HUDEP-2 (cell line): ENCODE data around the gene SOCS3.
"Not testable (repeated sequence)": the region's sequence is repeated elsewhere in the genome, so short reads cannot be mapped to it uniquely, and the experiment has no call there.

Source experiments
- DNase-seq, 76 experiments: peaks; one replicate each; lab custom pipeline; 2025; ENCODE audit not compliant: unreplicated experiment in 76 of 76; lab: John Stamatoyannopoulos, UW

The SOCS3 gene

DNA sequence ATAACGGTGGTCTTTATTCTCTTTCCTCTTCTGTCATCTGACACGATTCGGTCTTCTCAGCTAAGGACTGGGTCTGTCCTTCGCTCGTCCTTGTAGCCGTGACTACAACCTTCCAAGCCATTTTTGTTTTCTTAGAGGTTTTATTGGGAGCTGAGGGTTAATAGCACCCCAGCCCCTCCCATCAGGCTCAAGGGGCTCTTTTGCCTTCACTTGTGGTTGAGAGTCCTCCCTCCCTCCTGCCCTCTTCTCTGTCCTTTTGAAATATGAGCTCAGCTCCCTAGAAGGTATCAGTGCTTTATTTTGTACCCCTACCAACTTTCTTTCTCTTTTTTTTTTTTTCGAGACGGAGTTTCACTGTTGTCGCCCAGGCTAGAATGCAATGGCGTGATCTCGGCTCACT, 24.7 kb downstream of the SOCS3 start:
- no peak for DNase-seq

DNA sequence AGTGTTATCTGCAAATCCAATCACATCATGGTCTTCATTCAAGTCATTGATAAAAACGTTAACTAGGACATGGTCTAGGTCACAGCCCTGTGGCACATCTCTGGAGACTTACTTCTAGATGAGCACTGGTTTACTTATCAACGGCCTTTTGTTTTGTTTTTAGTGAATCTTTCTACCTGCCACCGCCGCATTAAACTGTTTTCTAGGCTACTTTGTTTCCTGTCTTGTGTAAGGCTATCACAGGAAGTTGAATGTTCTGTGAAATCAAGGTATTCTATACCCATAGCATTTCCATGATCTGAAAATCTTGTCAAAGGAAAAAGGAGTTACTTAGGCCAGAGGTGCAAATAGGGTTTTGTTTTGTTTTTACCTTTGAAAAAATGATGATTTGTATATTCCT, 26.9 kb downstream of the SOCS3 start:
- no peak for DNase-seq

GRCh38 chr17:78331355-78331754, 28.5 kb downstream of the SOCS3 start:
- DNase-seq: not testable (repeated sequence)

- no peak for DNase-seq
Measured at GRCh38 chr17:78330570-78331224, 29.2 kb downstream of the SOCS3 start.

- DNase-seq: no peak
Measured at GRCh38 chr17:78329263-78330059, 30.4 kb downstream of the SOCS3 start.

DNA sequence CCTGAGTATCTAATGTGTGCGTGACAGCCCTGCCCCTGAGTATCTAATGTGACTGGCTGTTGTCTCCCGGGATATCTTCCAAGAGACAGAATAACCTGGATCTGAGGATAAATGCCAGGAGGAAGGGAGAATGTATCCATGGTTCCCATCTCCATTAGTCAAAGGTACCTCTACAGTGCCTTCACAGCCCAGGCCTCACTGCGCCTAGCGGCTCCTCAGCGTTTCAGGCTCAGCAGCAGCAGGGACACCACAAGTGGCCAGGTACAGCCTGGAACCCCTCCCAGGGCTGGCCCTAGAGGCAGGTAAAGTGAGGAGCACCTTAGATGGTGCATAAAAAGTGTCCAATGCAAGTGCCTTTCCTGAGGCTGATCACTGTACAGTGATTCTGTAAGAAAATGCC, 32.0 kb downstream of the SOCS3 start:
- DNase-seq: no peak

DNA sequence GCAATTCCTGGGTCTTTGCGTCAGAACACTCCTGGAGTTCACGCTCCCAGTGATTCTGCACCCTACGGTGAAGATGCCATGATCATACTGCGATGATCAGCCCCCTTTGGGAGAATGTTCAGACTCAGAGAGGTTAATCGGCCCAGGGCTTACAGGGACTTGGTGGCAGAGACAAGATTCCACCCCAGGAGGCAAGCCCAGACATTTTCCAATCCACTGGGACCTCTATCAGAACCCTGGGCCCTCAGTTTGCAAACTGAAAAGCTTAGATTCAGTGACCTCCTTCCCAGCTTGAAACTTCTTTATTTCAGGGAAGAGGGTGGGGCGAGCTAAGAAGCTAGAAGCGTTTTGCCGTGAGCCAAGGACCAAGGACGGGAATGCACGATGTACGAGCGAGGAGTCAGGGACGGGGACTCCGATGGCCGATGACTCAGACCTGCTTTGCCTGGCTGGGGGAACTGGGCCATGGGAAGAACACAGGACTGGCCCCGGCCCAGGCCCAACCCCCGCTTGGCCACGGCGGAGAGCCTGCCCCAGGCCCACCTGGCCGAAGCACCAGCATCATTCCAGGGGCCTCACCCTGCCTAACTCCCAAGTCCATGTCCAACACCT, 34.7 kb downstream of the SOCS3 start:
- DNase-seq: no peak

GRCh38 chr17:78324391-78325075, 35.3 kb downstream of the SOCS3 start:
- no peak for DNase-seq

GRCh38 chr17:78323826-78324390, 36.0 kb downstream of the SOCS3 start:
- DNase-seq: no peak

- no peak for DNase-seq
Measured at GRCh38 chr17:78322858-78323455, 36.9 kb downstream of the SOCS3 start.

DNA sequence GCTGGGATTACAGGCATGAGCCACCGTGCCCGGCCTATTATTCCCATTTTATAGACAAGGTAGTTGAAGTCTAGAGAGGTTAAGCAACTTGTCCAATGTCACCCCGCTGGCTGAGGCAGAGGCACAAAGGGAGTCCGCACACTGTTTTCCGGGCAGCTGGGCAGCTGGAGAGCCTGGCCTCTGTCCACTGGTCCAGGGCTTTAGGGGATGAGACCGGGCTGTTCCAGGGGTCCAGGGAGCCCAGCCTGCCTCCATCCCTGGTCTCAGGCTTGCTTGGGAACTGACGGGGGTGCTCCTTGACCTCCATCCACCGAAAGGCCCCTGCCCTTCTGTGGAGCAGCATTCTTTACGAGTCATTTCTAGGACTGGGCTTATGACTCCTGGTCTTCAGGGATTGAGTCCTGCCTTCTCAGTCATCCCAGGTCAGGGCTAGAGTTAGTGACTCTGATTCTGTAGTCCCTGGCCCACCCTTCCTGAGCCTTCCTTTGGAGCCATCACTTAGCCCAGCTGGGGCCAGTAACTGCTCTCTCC, 37.5 kb downstream of the SOCS3 start:
- no peak for DNase-seq

- no peak for DNase-seq
Measured at GRCh38 chr17:78318843-78319242, 41.0 kb downstream of the SOCS3 start.

DNA sequence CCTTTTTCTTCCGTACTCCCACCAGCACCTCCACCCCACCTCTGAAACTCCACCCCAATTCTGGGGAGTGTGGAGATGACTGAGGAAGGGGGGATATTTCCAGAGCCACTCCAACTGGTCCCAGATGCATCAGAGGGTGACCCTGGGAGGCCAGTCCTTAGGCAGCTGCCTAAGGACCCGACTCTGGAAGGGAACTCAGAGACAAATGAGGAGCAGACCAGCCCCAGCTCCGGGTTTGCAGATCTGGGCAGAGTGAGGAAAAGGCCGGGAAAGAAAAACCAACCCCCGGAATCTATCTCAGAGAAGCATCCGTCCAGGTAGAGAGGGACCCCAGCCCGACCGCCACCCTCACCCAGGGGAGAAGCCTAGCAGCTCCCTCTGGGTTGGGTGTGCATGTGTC, 41.5 kb downstream of the SOCS3 start:
- no peak for DNase-seq

DNA sequence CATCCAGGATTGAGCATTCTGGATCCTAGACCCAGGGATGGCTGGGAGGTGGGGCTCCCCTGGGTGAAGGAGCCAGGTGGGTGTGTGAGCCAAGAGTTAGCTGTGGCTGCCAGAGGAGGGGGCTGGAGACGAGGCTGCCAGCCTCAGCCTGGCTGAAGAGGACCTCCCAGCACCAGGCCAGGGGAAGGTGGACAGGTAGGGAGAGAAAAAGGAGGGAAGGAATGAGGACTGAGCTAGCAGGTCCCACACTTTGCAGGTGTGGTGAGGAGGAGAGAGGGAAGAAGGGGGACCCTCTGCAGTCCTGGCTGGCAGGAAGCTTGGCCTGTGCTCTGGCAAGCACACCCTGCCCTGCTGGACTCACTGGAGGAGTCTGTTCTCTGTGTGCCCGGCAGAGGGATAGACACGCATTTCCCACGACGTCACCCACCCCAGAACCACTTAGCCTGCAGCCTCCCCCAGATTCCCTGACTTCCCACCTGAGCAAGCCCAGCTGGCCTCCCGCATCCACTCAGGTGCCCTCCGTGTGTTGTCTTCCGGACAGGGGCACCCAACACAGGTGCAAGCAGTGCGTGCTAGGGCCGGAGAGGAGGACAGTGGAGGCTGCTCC, 42.0 kb downstream of the SOCS3 start:
- no peak for DNase-seq

- no peak for DNase-seq
Measured at GRCh38 chr17:78316867-78317789, 42.7 kb downstream of the SOCS3 start.

GRCh38 chr17:78316115-78316866, 43.6 kb downstream of the SOCS3 start:
- DNase-seq: no peak

DNA sequence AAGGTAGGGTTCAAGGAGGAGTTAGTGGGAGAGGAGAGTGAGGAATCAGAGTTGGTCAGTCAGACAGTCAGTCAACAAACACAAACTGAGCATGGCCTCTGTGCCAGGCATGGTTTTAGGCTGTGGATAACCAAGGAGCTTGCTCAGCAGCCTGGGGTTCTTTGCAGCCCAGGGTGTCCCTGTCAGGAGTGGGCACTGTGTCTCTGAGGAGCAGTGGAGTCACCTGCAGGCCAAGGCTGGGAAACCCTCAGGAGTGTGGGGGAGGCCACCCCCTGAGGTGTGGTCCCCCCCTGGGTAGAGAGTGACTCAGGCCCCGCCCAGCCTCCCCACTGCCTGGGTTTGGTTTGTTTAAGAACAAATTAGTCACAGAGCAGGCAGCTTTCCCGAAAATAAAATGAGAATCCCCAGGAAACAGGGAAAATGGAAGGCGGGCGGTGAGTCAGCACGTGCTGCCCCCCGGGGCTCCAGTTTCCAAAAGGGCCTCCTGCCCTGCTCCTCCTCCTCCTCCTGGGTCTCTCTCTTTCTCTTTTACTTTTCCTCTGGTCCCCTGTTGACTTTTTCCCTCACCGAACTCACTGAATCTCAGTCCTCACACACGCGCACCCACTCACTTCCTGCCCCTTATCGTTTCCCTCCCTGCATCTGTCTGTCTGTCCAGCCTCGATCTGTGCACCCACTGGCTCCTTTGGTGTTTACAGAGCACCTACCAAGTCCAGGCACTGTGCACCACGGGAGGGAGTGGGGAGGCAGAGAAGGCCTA, 44.3 kb downstream of the SOCS3 start:
- DNase-seq: peak in 10 of 76 experiments; percentile 4 to 20 (median 9)
